HepG2 (cell line): ENCODE data around the gene NUDT6. TPM values are rescaled to one million over a fixed set of nuclear protein-coding genes. Genes with fewer than 3 reads are reported as not detected.
"Not testable (repeated sequence)": the region's sequence is repeated elsewhere in the genome, so short reads cannot be mapped to it uniquely, and the experiment has no call there.

Experiments used
- ATAC-seq: fragments of 200-7000 bp; cut with Tn5 transposase; 3 replicates; pipeline ENCODE4 v1.9.1; 2020; ENCODE audit warnings: mild to moderate bottlenecking, moderate library complexity
- BruUV-seq: library from RNA; stranded (reverse); fragments of 400-500 nt; replicated peaks from 2 replicates; lab custom pipeline; 2021; lab: Mats Ljungman, UMichigan
- CTCF ChIA-PET: fragments of 300-600 bp; formaldehyde crosslinking; extraction: SDS; loops from one replicate; lab custom pipeline; 2021; ENCODE audit warnings: low total read pairs, inconsistent platforms, low intra/inter-chr PET ratio; lab: Yijun Ruan, JAX
- POLR2A ChIA-PET: fragments of 350-600 bp; sonication (Branson Sonifier 250); formaldehyde crosslinking; loops from one replicate; lab custom pipeline; 2020; ENCODE audit warnings: antibody characterized with exemption, inconsistent platforms; lab: Yijun Ruan, JAX
- DNase-seq: peaks from one replicate; pipeline ENCODE4 v3.0.0-alpha.2; 2015; ENCODE audit warnings: low spot score
- FAIRE-seq: peaks from 3 replicates; lab custom pipeline; 2011; peaks lifted over from hg19 to GRCh38; lab: Jason Lieb, UNC
- H2AFZ ChIP-seq: one replicate; pipeline ENCODE4 v1.6.1; 2011; ENCODE audit warnings: low read length, inconsistent platforms
- H3K27ac ChIP-seq: fragments of 300-600 bp; 3 replicates; pipeline ENCODE4 v1.8.0; 2011; ENCODE audit warnings: mixed run types, mild to moderate bottlenecking, mixed read lengths, low read length, inconsistent platforms; ENCODE audit not compliant: insufficient read depth; ENCODE audit errors: extremely low read length
- H3K27me3 ChIP-seq, 2 experiments: fragments of 200-600 bp in 1 of 2; 2 replicates in 1 of 2; 3 replicates in 1 of 2; pipeline versions ENCODE4 v1.6.0 to v1.8.0; 2011; ENCODE audit warnings: low read length in 2 of 2, mild to moderate bottlenecking in 2 of 2, moderate library complexity in 2 of 2, inconsistent platforms in 1 of 2; ENCODE audit not compliant: insufficient read depth in 2 of 2, control insufficient read depth in 1 of 2
- H3K36me3 ChIP-seq, 2 experiments: fragments of 200-600 bp in 1 of 2; replicated peaks in 1 of 2; 2 replicates in 1 of 2; 3 replicates in 1 of 2; pipeline versions ENCODE4 v1.5.1 to v1.8.0; 2011; ENCODE audit warnings: low read length in 2 of 2, inconsistent platforms in 1 of 2; ENCODE audit not compliant: insufficient read depth in 2 of 2, control insufficient read depth in 1 of 2
- H3K4me1 ChIP-seq: 2 replicates; pipeline ENCODE4 v1.5.1; 2012; ENCODE audit warnings: low read length, inconsistent platforms; ENCODE audit not compliant: insufficient read depth
- H3K4me2 ChIP-seq: 2 replicates; pipeline ENCODE4 v1.6.0; 2011; ENCODE audit warnings: low read depth, low read length, inconsistent platforms
- H3K4me3 ChIP-seq, 3 experiments: fragments of 200-600 bp in 1 of 3; sonication (generic), shearing (Covaris generic) in 1 of 3; replicated peaks in 1 of 3; 2 replicates each; pipeline ENCODE4 v1.5.1; 2011 to 2016; ENCODE audit warnings: low read length in 3 of 3, inconsistent platforms in 2 of 3, low read depth in 2 of 3, mild to moderate bottlenecking in 2 of 3, control low read depth in 1 of 3, mixed read lengths in 1 of 3; ENCODE audit not compliant: insufficient read depth in 1 of 3
- H3K79me2 ChIP-seq: one replicate; pipeline ENCODE4 v1.6.1; 2011; ENCODE audit warnings: low read length, inconsistent platforms; ENCODE audit not compliant: insufficient read depth
- H3K9ac ChIP-seq: 2 replicates; pipeline ENCODE4 v1.6.0; 2011; ENCODE audit warnings: mild to moderate bottlenecking, low read depth, low read length, inconsistent platforms; ENCODE audit not compliant: insufficient read depth
- H3K9me3 ChIP-seq: 2 replicates; pipeline ENCODE4 v1.5.1; 2012; ENCODE audit warnings: mild to moderate bottlenecking, low read length
- H4K20me1 ChIP-seq: 2 replicates; pipeline ENCODE4 v1.6.0; 2011; ENCODE audit warnings: inconsistent platforms, mild to moderate bottlenecking, low read length, moderate library complexity; ENCODE audit not compliant: insufficient read depth
- SPEN ChIP-seq: sonication (generic); formaldehyde crosslinking; IDR thresholded peaks from 2 replicates; pipeline ENCODE4 v1.5.1; 2020; ENCODE audit warnings: low read depth, mild to moderate bottlenecking, missing genetic modification reagents
- STAT5B ChIP-seq: sonication (generic); formaldehyde crosslinking; IDR thresholded peaks from 2 replicates; pipeline ENCODE4 v1.4.0; 2020; ENCODE audit warnings: missing genetic modification reagents
- ZFX ChIP-seq: sonication (generic); formaldehyde crosslinking; IDR thresholded peaks from 2 replicates; pipeline ENCODE4 v1.4.0; 2020; ENCODE audit warnings: mild to moderate bottlenecking, low read depth, missing genetic modification reagents, moderate library complexity
- ZSCAN5A ChIP-seq: sonication (generic); formaldehyde crosslinking; IDR thresholded peaks from 2 replicates; pipeline ENCODE4 v1.8.0; 2022; ENCODE audit warnings: mild to moderate bottlenecking, missing genetic modification reagents, borderline replicate concordance
- WGBS: methylation state at CpG from one replicate; pipeline ENCODE4 v1.1.6; 2017; ENCODE audit warnings: low lambda C conversion rate; 5-methylcytosine and 5-hydroxymethylcytosine counted together
- in situ Hi-C: cut with HindIII; loops from 2 replicates; pipeline ENCODE4 v1.10.0; 2017; ENCODE audit warnings: low pct_unique_long_range_greater_than_20kb; ENCODE audit not compliant: extremely low pct_ligation_motif_present
- intact Hi-C: fragments of 100-400 bp; cut with micrococcal nuclease; formaldehyde crosslinking; loops from one replicate; pipeline ENCODE4 v1.10.0; 2022; ENCODE audit not compliant: unreplicated experiment
- polyA plus RNA-seq, 8 experiments: library from polyadenylated mRNA; depleted of rRNA in 3 of 8; stranded (reverse) in 7 of 8; unstranded in 1 of 8; fragments of >200 nt; fragmentation: Illumina TruSeq in 4 of 8; extraction: Trizol in 4 of 8; gene quantifications; 2 replicates each; pipeline versions ENCODE4 v1.2.1 to v1.2.3, GENCODE V29; 2011 to 2016; ENCODE audit warnings: low read depth in 4 of 8, missing spikeins in 1 of 8, mixed read lengths in 1 of 8; ENCODE audit not compliant: insufficient read depth in 1 of 8
- total RNA-seq, 5 experiments: library from RNA; depleted of rRNA; stranded (reverse); fragments of >200 nt; fragmentation: Illumina TruSeq; extraction: Trizol; gene quantifications; 2 replicates each; pipeline ENCODE4 v1.2.3, GENCODE V29; 2016; ENCODE audit warnings: low read depth in 1 of 5

Gene NUDT6
- total and polyA plus RNA-seq, 2 of the 13 experiments (the other 11 are each of a cell fraction or from before 2014, with no cell fraction given), result 4.8 to 8.3 TPM

GRCh38 chr4:122849789-122850188 lies 72.6 kb downstream of the NUDT6 start:
- not testable (repeated sequence) for H3K4me1 ChIP-seq

GRCh38 chr4:122847931-122848330 lies 74.5 kb downstream of the NUDT6 start:
- no peak overlapping the region for H3K4me3 ChIP-seq
- CTCF ChIA-PET, result no interaction called here
- no peak overlapping the region for H3K4me2 ChIP-seq
- FAIRE-seq (no peak), DNase-seq (no peak), ATAC-seq (no peak)
- no peak for TF ChIP-seq STAT5B (CRISPR knock-in tag)
- TF ChIP-seq ZSCAN5A (CRISPR knock-in tag), result no peak
- no peak for TF ChIP-seq SPEN (CRISPR knock-in tag)
- no peak for TF ChIP-seq ZFX (CRISPR knock-in tag)
- H3K27ac ChIP-seq, result no peak overlapping the region
- no peaks in the 10 kb centered on the region for H3K79me2 ChIP-seq
- H2AFZ ChIP-seq, result no peak overlapping the region
- in situ Hi-C loops, result no loop called here
- H3K27me3 ChIP-seq, result no peaks in the 10 kb centered on the region
- POLR2A ChIA-PET, result no interaction called here
- no TSS peak for BruUV-seq
- no peak overlapping the region for H3K9ac ChIP-seq
- H3K36me3 ChIP-seq, result no peaks in the 10 kb centered on the region
- H3K9me3 ChIP-seq, result no peaks in the 10 kb centered on the region
- WGBS, result 20% methylated on average over 1 of the region's 1 CpG
- H3K4me1 ChIP-seq, result no peaks in the 10 kb centered on the region
- no peaks in the 10 kb centered on the region for H4K20me1 ChIP-seq
- intact Hi-C loops, result no loop called here

More at GRCh38 chr4:122849789-122850188, 72.6 kb downstream of the NUDT6 start:
- H3K4me3 ChIP-seq, ATAC-seq, H3K27ac ChIP-seq, H4K20me1 ChIP-seq, H3K27me3 ChIP-seq, H2AFZ ChIP-seq, in situ Hi-C loops, intact Hi-C loops, CTCF ChIA-PET, H3K9me3 ChIP-seq, DNase-seq, FAIRE-seq, BruUV-seq, POLR2A ChIA-PET, H3K4me2 ChIP-seq, H3K79me2 ChIP-seq, H3K9ac ChIP-seq, H3K36me3 ChIP-seq: not testable (repeated sequence)
- WGBS, result 100% methylated on average over 3 of the region's 3 CpGs
